T-helper 1 cell treated with Interleukin-12 subunit alpha and Interleukin-12 subunit beta and Interleukin-4 antibody, amounts not matched to agents 30 μg/mL and 1 μg/mL, for 36 hours (primary cell): ENCODE data around the gene GTF3C4.
A peak's percentile ranks its signal among the peaks of the same experiment; 100 is the strongest.

ENCODE experiments used
- H3K27ac Mint-ChIP-seq: one replicate; pipeline ENCODE4 v1.8.0; 2021; ENCODE audit warnings: mild to moderate bottlenecking, mixed read lengths
- H3K27me3 Mint-ChIP-seq: one replicate; pipeline ENCODE4 v1.8.0; 2021; ENCODE audit warnings: low read depth, mixed read lengths
- H3K36me3 Mint-ChIP-seq: one replicate; pipeline ENCODE4 v1.8.0; 2021; ENCODE audit warnings: low read depth, mixed read lengths
- H3K4me1 Mint-ChIP-seq: one replicate; pipeline ENCODE4 v1.8.0; 2021; ENCODE audit warnings: low read depth, mixed read lengths
- H3K4me3 Mint-ChIP-seq: one replicate; pipeline ENCODE4 v1.8.0; 2021; ENCODE audit warnings: mild to moderate bottlenecking, moderate library complexity, mixed read lengths
- H3K9me3 Mint-ChIP-seq: one replicate; pipeline ENCODE4 v1.8.0; 2021; ENCODE audit warnings: mixed read lengths

Gene GTF3C4

GRCh38 chr9:132669698-132670456 lies 387 bp upstream of the GTF3C4 start, which contains the start of gene DDX31:
DDX31 (minus strand) TSS chr9:132669983; CDS start chr9:132669934, 49 bp downstream.
- Mint-ChIP-seq H3K4me1 (peaks cover 33% of the 10 kb centered on the region), H3K27ac (peak within 1 kb of the TSS; percentile 85), H3K4me3 (peak within 1 kb of the TSS; percentile 91), H3K36me3 (peaks cover 6% of the 10 kb centered on the region), H3K9me3 (no peaks in the 10 kb centered on the region), H3K27me3 (no peaks in the 10 kb centered on the region)

- no peaks in the 10 kb centered on the region for H3K27me3 Mint-ChIP-seq
- peak overlapping the region; percentile 91 for H3K4me3 Mint-ChIP-seq
- no peaks in the 10 kb centered on the region for H3K9me3 Mint-ChIP-seq
- H3K4me1 Mint-ChIP-seq, result peaks cover 33% of the 10 kb centered on the region
- H3K27ac Mint-ChIP-seq, result peak overlapping the region; percentile 85
- peaks cover 6% of the 10 kb centered on the region for H3K36me3 Mint-ChIP-seq
Measured at GRCh38 chr9:132671620-132672412, 1.6 kb downstream of the GTF3C4 start.

DNA sequence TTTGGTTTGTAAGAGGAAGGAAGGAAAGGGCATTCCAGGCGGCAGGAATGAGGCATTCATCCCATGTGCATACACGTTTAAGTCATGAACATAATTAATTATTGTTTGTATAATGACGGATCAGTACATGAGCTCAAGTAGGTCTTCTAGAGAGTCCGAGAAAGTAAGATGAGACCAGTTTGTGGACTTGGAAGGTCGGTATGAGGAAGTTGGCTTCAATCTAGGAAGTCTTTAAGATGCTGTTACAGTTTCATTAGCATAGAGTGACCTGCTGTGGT lies 2.1 kb downstream of the GTF3C4 start:
- no peak overlapping the region for H3K27ac Mint-ChIP-seq
- no peaks in the 10 kb centered on the region for H3K27me3 Mint-ChIP-seq
- H3K4me1 Mint-ChIP-seq, result peaks cover 36% of the 10 kb centered on the region
- H3K36me3 Mint-ChIP-seq, result peaks cover 8% of the 10 kb centered on the region
- no peaks in the 10 kb centered on the region for H3K9me3 Mint-ChIP-seq
- peak overlapping the region; percentile 1 for H3K4me3 Mint-ChIP-seq

DNA sequence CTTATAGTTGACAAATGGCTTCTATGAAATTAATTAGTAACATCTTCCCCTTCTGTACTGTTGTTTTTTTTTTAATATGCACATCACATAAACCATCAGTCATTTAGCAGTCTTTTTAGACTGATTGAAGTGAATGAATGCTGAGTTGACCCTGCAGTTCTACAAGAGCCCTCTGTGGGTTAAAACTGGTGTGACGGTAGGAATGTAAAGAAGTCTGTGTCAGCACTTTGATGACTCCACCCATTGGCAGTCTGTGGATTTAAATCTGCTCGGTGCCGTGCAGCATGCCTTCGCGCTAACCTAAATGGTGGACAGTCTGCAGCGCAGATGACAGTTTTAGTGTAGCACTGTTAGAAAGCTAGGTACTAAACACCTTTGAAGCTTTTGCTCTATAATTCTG lies 3.1 kb downstream of the GTF3C4 start:
- peak overlapping the region; percentile 20 for H3K27ac Mint-ChIP-seq

DNA sequence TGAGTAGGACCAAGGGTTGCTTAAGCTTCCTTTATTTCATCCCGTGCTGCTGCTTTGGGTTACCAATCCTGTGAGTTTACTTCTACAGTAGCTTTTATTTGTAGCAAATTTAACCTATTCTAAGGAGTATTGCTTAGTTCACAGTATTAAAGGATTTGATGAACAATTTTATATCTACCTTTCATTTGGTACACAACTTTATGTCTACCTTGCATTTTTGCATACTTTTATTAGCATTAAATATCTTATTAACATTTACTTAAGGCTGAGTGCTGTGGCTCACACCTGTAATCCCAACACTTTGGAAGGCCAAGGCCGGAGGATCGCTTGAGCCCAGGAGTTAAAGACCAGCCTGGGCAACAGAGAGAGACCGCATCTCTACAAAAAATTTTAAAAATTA lies 4.2 kb downstream of the GTF3C4 start:
- Mint-ChIP-seq H3K9me3 (no peaks in the 10 kb centered on the region), H3K36me3 (peaks cover 24% of the 10 kb centered on the region), H3K4me1 (peaks cover 44% of the 10 kb centered on the region), H3K27me3 (no peaks in the 10 kb centered on the region), H3K4me3 (no peak overlapping the region), H3K27ac (no peak overlapping the region)

More for the DNA sequence above, 3.1 kb downstream of the GTF3C4 start:
- peaks cover 13% of the 10 kb centered on the region for H3K36me3 Mint-ChIP-seq
- no peaks in the 10 kb centered on the region for H3K27me3 Mint-ChIP-seq
- peak overlapping the region; percentile 49 for H3K4me3 Mint-ChIP-seq
- peaks cover 38% of the 10 kb centered on the region for H3K4me1 Mint-ChIP-seq
- H3K9me3 Mint-ChIP-seq, result no peaks in the 10 kb centered on the region

DNA sequence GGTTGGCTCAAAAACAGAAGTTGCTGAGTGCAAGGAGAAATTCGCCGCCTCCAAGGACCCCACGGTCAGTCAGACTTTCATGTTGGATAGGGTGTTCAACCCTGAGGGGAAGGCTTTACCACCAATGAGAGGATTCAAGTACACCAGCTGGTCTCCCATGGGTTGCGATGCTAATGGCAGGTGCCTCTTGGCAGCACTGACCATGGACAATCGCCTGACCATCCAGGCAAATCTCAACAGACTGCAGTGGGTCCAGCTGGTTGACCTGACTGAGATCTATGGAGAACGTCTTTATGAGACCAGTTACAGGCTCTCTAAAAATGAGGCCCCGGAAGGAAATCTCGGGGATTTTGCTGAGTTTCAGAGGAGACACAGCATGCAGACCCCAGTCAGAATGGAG lies 7.7 kb downstream of the GTF3C4 start:
- Mint-ChIP-seq H3K27ac (no peak overlapping the region), H3K4me1 (peaks cover 42% of the 10 kb centered on the region), H3K4me3 (no peak overlapping the region), H3K27me3 (no peaks in the 10 kb centered on the region), H3K9me3 (no peaks in the 10 kb centered on the region), H3K36me3 (peaks cover 30% of the 10 kb centered on the region)

DNA sequence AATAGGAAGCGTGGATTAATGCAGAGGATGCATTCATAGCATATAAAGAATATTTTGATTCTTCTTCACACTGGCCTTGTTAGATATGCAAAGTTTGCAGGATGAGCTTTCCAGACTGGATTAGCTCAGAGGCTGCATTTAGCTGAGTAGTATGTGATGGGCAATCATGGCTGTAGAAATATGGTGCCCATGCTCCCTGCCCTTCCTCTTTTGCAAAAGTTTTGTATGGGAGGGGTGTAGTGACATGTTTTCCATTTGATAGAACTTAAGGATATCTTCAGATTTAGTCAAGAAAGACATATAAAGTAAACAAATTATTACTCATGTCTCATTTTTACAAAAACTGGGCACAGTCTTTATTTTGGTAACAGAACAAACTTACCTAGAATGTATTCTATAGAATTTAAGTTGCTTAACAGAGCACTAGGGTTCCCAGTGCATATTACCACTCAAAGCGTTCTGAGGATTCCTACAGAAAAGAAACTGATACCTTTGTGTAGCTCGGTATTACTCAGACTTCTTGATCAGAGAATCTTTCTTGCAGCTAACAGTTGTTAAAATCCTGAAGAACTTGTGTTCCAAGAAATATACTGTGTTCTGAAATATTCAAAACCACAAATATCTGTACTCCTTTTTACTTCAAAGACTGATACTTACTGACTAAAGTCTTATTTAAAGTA lies 9.8 kb downstream of the GTF3C4 start:
- H3K36me3 Mint-ChIP-seq, result peaks cover 42% of the 10 kb centered on the region
- no peaks in the 10 kb centered on the region for H3K9me3 Mint-ChIP-seq
- H3K27ac Mint-ChIP-seq, result peak overlapping the region; percentile 76
- H3K4me1 Mint-ChIP-seq, result peaks cover 37% of the 10 kb centered on the region
- H3K4me3 Mint-ChIP-seq, result peak overlapping the region; percentile 56
- H3K27me3 Mint-ChIP-seq, result no peaks in the 10 kb centered on the region

DNA sequence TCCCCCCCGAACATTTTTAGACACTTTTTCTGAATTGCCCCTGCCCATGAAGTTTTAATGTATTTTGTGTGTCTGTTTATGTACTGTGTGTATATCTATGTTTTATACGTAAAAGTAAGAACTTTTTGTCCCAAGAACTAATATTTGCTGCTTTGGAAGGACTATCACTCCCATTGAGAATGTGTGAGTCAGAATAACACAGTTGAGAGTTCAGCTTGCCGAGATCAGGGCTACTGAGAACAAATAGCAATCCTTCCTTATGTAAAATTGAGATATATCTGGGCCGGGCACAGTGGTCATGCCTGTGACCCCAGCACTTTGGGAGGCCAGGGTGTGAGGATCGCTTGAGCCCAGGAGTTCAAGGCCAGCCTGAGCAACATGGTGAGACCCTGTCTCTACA lies 11.3 kb downstream of the GTF3C4 start:
- no peak overlapping the region for H3K27ac Mint-ChIP-seq
- H3K4me3 Mint-ChIP-seq, result no peak overlapping the region
- H3K36me3 Mint-ChIP-seq, result peaks cover 47% of the 10 kb centered on the region
- no peaks in the 10 kb centered on the region for H3K9me3 Mint-ChIP-seq
- no peaks in the 10 kb centered on the region for H3K27me3 Mint-ChIP-seq
- peaks cover 37% of the 10 kb centered on the region for H3K4me1 Mint-ChIP-seq

- Mint-ChIP-seq H3K36me3 (peaks cover 47% of the 10 kb centered on the region), H3K4me3 (no peak overlapping the region), H3K9me3 (no peaks in the 10 kb centered on the region), H3K4me1 (peaks cover 28% of the 10 kb centered on the region), H3K27me3 (no peaks in the 10 kb centered on the region), H3K27ac (no peak overlapping the region)
Measured at GRCh38 chr9:132683873-132684272, 13.6 kb downstream of the GTF3C4 start.

GRCh38 chr9:132690696-132691095 lies 20.4 kb downstream of the GTF3C4 start:
- H3K4me3 Mint-ChIP-seq, result no peak overlapping the region
- H3K4me1 Mint-ChIP-seq, result peaks cover 4% of the 10 kb centered on the region
- H3K9me3 Mint-ChIP-seq, result peaks cover 28% of the 10 kb centered on the region
- no peaks in the 10 kb centered on the region for H3K27me3 Mint-ChIP-seq
- no peak overlapping the region for H3K27ac Mint-ChIP-seq
- H3K36me3 Mint-ChIP-seq, result peaks cover 43% of the 10 kb centered on the region

DNA sequence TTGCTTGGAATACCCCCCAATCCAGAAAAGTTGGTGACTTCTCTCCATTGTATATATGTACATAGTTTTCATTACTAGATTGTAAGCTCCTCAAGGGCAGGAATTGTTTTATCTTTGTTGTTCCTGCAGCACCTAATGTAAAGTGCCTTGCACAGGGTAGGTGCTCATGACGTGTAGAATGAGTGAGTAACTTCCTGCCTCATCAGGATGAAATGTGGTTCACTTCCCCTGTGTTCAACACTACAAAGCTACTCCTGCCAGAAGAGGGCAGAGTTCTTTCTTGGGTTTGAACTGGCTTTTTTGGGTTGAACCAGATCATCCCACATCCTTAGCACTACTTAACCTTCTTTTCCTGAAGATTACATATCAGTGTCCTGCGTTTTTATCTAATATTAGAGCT lies 23.9 kb downstream of the GTF3C4 start:
- Mint-ChIP-seq H3K4me3 (no peak overlapping the region), H3K9me3 (peaks cover 59% of the 10 kb centered on the region), H3K4me1 (peaks cover 4% of the 10 kb centered on the region), H3K27ac (no peak overlapping the region), H3K27me3 (no peaks in the 10 kb centered on the region), H3K36me3 (peaks cover 29% of the 10 kb centered on the region)

- Mint-ChIP-seq H3K9me3 (peaks cover 59% of the 10 kb centered on the region), H3K36me3 (peaks cover 12% of the 10 kb centered on the region), H3K4me3 (no peak overlapping the region), H3K4me1 (peaks cover 4% of the 10 kb centered on the region), H3K27ac (no peak overlapping the region), H3K27me3 (no peaks in the 10 kb centered on the region)
Measured at GRCh38 chr9:132697230-132697629, 27.0 kb downstream of the GTF3C4 start.

DNA sequence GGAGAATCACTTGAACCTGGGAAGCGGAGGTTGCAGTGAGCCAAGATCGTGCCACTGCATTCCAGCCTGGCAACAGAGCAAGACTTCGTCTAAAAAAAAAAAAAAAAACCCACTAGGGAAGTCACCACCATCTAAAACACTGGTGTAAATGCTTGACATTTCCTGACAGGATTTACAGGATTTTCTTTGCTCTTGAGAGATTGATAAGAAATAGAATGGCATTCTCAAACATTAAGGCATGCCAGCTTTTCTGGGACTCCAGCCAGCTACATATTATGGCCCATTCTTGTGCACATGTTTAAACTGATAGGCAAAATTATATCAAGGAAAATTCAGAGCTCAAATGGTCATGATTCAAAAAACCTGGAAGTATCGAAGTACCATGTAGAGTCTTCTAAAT lies 28.7 kb downstream of the GTF3C4 start:
- H3K27me3 Mint-ChIP-seq, result peaks cover 7% of the 10 kb centered on the region
- H3K27ac Mint-ChIP-seq, result no peak overlapping the region
- peaks cover 7% of the 10 kb centered on the region for H3K36me3 Mint-ChIP-seq
- H3K4me3 Mint-ChIP-seq, result no peak overlapping the region
- peaks cover 4% of the 10 kb centered on the region for H3K4me1 Mint-ChIP-seq
- peaks cover 51% of the 10 kb centered on the region for H3K9me3 Mint-ChIP-seq

DNA sequence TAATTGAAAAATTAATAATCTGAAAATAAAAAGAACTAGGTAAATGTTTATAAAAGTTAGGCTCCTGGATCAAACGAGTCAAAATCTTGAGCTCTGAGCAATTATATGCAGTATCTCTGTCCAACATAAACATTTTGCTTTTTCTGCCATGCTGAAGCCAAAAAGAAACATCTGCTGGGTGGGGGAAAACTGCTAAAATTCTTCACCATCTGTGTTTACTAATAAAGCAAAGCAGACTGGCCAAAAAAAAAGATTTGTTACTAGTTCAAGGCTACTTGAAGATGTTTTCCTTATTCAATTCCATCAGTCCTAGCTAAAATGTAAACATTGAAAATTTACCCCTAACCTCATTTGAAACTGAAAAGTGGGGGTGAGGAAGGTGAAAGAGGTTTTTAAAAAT lies 29.7 kb downstream of the GTF3C4 start:
- Mint-ChIP-seq H3K27me3 (peaks cover 7% of the 10 kb centered on the region), H3K4me1 (no peaks in the 10 kb centered on the region), H3K27ac (no peak overlapping the region), H3K4me3 (no peak overlapping the region), H3K36me3 (peaks cover 3% of the 10 kb centered on the region), H3K9me3 (peaks cover 41% of the 10 kb centered on the region)

- Mint-ChIP-seq H3K27ac (no peak overlapping the region), H3K4me3 (no peak overlapping the region), H3K36me3 (peaks cover 3% of the 10 kb centered on the region), H3K9me3 (peaks cover 21% of the 10 kb centered on the region), H3K4me1 (no peaks in the 10 kb centered on the region), H3K27me3 (peaks cover 7% of the 10 kb centered on the region)
Measured at GRCh38 chr9:132702254-132702653, 32.0 kb downstream of the GTF3C4 start.
